Activated naive CD4-positive, alpha-beta T cell treated with Interleukin-2 at 50 U/mL for 16 hours (primary cell): ENCODE measurements around the gene CD93.

ENCODE experiments used
- DNase-seq: peaks from one replicate; pipeline ENCODE4 v3.0.0-alpha.2; 2020

Gene CD93

GRCh38 chr20:23032056-23032749 is 53.9 kb downstream of the CD93 start:
- DNase-seq: no peak

- no peak for DNase-seq
These were observed 54.8 kb downstream of the CD93 start for GRCh38 chr20:23031346-23031745.
